Measurements from ENCODE around the gene SYCP3. TPM values are rescaled to one million over a fixed set of nuclear protein-coding genes. Genes with fewer than 3 reads are reported as not detected.

The SYCP3 gene
- total RNA-seq, 1 donor from 2014 or later: not detected

GRCh38 chr12:101782273-101782731 lies 43.0 kb upstream of the SYCP3 start:
- no peak for DNase-seq (ENCODE audit: low spot score, unreplicated experiment)

GRCh38 chr12:101781834-101782233 lies 42.6 kb upstream of the SYCP3 start:
- no peak overlapping the region for H3K27ac Mint-ChIP-seq
- H3K4me1 Mint-ChIP-seq (ENCODE audit: low read depth): no peaks in the 10 kb centered on the region
- no peak for TF ChIP-seq CTCF (IDR thresholded peaks at IDR 0.05; ENCODE audit: unreplicated experiment)
- H3K9me3 Mint-ChIP-seq (ENCODE audit: low read depth): no peaks in the 10 kb centered on the region
- H3K4me3 Mint-ChIP-seq (ENCODE audit: low read depth): no peak overlapping the region
- H3K36me3 Mint-ChIP-seq (ENCODE audit: insufficient read depth): peaks cover 3% of the 10 kb centered on the region
- no peaks in the 10 kb centered on the region for H3K27me3 Mint-ChIP-seq
- no peak for DNase-seq (ENCODE audit: low spot score, unreplicated experiment)

More at GRCh38 chr12:101782273-101782731, 43.0 kb upstream of the SYCP3 start:
- Mint-ChIP-seq H3K9me3 (ENCODE audit: low read depth) (no peaks in the 10 kb centered on the region), H3K27ac (no peak overlapping the region), H3K4me1 (ENCODE audit: low read depth) (no peaks in the 10 kb centered on the region), H3K27me3 (no peaks in the 10 kb centered on the region), H3K4me3 (ENCODE audit: low read depth) (no peak overlapping the region), H3K36me3 (ENCODE audit: insufficient read depth) (peaks cover 3% of the 10 kb centered on the region)
- no peak for TF ChIP-seq CTCF (IDR thresholded peaks at IDR 0.05; ENCODE audit: unreplicated experiment)

GRCh38 chr12:101780599-101780998 lies 41.3 kb upstream of the SYCP3 start:
- H3K4me3 Mint-ChIP-seq (ENCODE audit: low read depth): no peak overlapping the region
- no peaks in the 10 kb centered on the region for H3K4me1 Mint-ChIP-seq (ENCODE audit: low read depth)
- DNase-seq (ENCODE audit: low spot score, unreplicated experiment): no peak
- no peak for TF ChIP-seq CTCF (IDR thresholded peaks at IDR 0.05; ENCODE audit: unreplicated experiment)
- no peaks in the 10 kb centered on the region for H3K9me3 Mint-ChIP-seq (ENCODE audit: low read depth)
- H3K27ac Mint-ChIP-seq: no peak overlapping the region
- H3K36me3 Mint-ChIP-seq (ENCODE audit: insufficient read depth): peaks cover 3% of the 10 kb centered on the region
- no peaks in the 10 kb centered on the region for H3K27me3 Mint-ChIP-seq

- H3K27me3 Mint-ChIP-seq: no peaks in the 10 kb centered on the region
- DNase-seq (ENCODE audit: low spot score, unreplicated experiment): no peak
- TF ChIP-seq CTCF (IDR thresholded peaks at IDR 0.05; ENCODE audit: unreplicated experiment): no peak
- H3K27ac Mint-ChIP-seq: no peak overlapping the region
- H3K4me3 Mint-ChIP-seq (ENCODE audit: low read depth): no peak overlapping the region
- H3K36me3 Mint-ChIP-seq (ENCODE audit: insufficient read depth): peaks cover 2% of the 10 kb centered on the region
- no peaks in the 10 kb centered on the region for H3K9me3 Mint-ChIP-seq (ENCODE audit: low read depth)
- no peaks in the 10 kb centered on the region for H3K4me1 Mint-ChIP-seq (ENCODE audit: low read depth)
These were observed 40.4 kb upstream of the SYCP3 start for GRCh38 chr12:101779626-101780025.

- Mint-ChIP-seq H3K27ac (no peak overlapping the region), H3K4me3 (ENCODE audit: low read depth) (no peak overlapping the region), H3K36me3 (ENCODE audit: insufficient read depth) (no peaks in the 10 kb centered on the region), H3K27me3 (no peaks in the 10 kb centered on the region), H3K9me3 (ENCODE audit: low read depth) (no peaks in the 10 kb centered on the region), H3K4me1 (ENCODE audit: low read depth) (no peaks in the 10 kb centered on the region)
- DNase-seq (ENCODE audit: low spot score, unreplicated experiment): no peak
- TF ChIP-seq CTCF (IDR thresholded peaks at IDR 0.05; ENCODE audit: unreplicated experiment): no peak
These were observed 39.9 kb upstream of the SYCP3 start for GRCh38 chr12:101779200-101779599.
